Lung (tissue), 4 donors: ENCODE data around the gene LRP3. TPM values are rescaled to one million over a fixed set of nuclear protein-coding genes. Genes with fewer than 3 reads are reported as not detected.

Experiments
- polyA plus RNA-seq, 2 donors: library from polyadenylated mRNA; stranded (reverse); fragments of 200-250 nt; gene quantifications; one replicate each; pipeline ENCODE4 v1.2.1, GENCODE V29; 2013
- total RNA-seq, 2 donors: library from RNA; depleted of rRNA in 1 of 2; stranded (reverse); fragments of >200 nt in 1 of 2; gene quantifications; one replicate each; pipeline ENCODE4 v1.2.1, GENCODE V29; 2014 to 2021
- donor health status: Bipolar disorder and iron deficiency.
- donor health status: healthy.
- donor health status: DM: yes; HTN: yes; CAD: no.

Gene LRP3
- total and polyA plus RNA-seq, 4 donors: 10.6 to 18.2 (median 14.6) TPM

Other genes starting within 250 kb of the LRP3 start
- gene CEP89, start 222.4 kb upstream of the LRP3 start, total RNA-seq: 10 to 100 TPM; 16.7 to 18.7 TPM
- 10 to 100 TPM in 1 of 2 donors, 1 to 10 TPM in 1; 8.7 to 11.2 TPM for gene CEP89, start 222.4 kb upstream of the LRP3 start, polyA plus RNA-seq
- 1 to 10 TPM; 1.2 to 2.3 TPM for gene FAAP24, start 222.1 kb upstream of the LRP3 start, total RNA-seq
- 1 to 10 TPM in 1 of 2 donors, under 1 TPM in 1; 0.59 to 1.8 TPM for gene FAAP24, start 222.1 kb upstream of the LRP3 start, polyA plus RNA-seq
- gene RHPN2, start 129.4 kb upstream of the LRP3 start, total RNA-seq: 10 to 100 TPM; 15.7 to 17.5 TPM
- gene RHPN2, start 129.4 kb upstream of the LRP3 start, polyA plus RNA-seq: 1 to 10 TPM; 4.0 to 7.3 TPM
- gene GPATCH1, start 113.1 kb upstream of the LRP3 start, total RNA-seq: 10 to 100 TPM in 1 of 2 donors, 1 to 10 TPM in 1; 7.0 to 12.3 TPM
- gene GPATCH1, start 113.1 kb upstream of the LRP3 start, polyA plus RNA-seq: 1 to 10 TPM; 3.8 to 5.0 TPM
- not detected for gene WDR88, start 62.2 kb upstream of the LRP3 start, total RNA-seq
- not detected for gene WDR88, start 62.2 kb upstream of the LRP3 start, polyA plus RNA-seq
- under 1 TPM; 0.21 to 0.71 TPM for gene SLC7A10, start 31.5 kb downstream of the LRP3 start, total RNA-seq
- under 1 TPM; 0.02 to 0.10 TPM for gene SLC7A10, start 31.5 kb downstream of the LRP3 start, polyA plus RNA-seq
- gene CEBPA, start 108.2 kb downstream of the LRP3 start, total RNA-seq: 10 to 100 TPM; 51.3 to 71.0 TPM
- gene CEBPA, start 108.2 kb downstream of the LRP3 start, polyA plus RNA-seq: 10 to 100 TPM; 20.4 to 93.8 TPM
- gene CEBPG, start 179.4 kb downstream of the LRP3 start, total RNA-seq: 10 to 100 TPM; 24.5 to 29.7 TPM
- 10 to 100 TPM; 21.5 to 24.9 TPM for gene CEBPG, start 179.4 kb downstream of the LRP3 start, polyA plus RNA-seq